PFSK-1 (cell line): Measurements from ENCODE around the gene TMEM62.

Experiments
- POLR2AphosphoS5 ChIP-seq: IDR thresholded peaks from 2 replicates; pipeline ENCODE4 v1.6.1; 2012; ENCODE audit warnings: low read depth, mild to moderate bottlenecking, control low read depth, low read length, moderate library complexity
- SIN3A ChIP-seq: IDR thresholded peaks from 2 replicates; pipeline ENCODE4 v1.6.1; 2012; ENCODE audit warnings: mild to moderate bottlenecking, low read length, moderate library complexity, borderline replicate concordance; ENCODE audit not compliant: insufficient read depth
- TAF1 ChIP-seq: IDR thresholded peaks from 2 replicates; pipeline ENCODE4 v1.6.1; 2012; ENCODE audit warnings: low read length, control low read depth, borderline replicate concordance; ENCODE audit not compliant: insufficient read depth
- TF ChIP-seq, protein P1 (sequence below), 2 experiments: IDR thresholded peaks; 2 replicates each; pipeline versions ENCODE4 v1.6.1 to v1.8.0; 2011 to 2012; ENCODE audit warnings: low read depth in 2 of 2, low read length in 2 of 2, control low read depth in 1 of 2, inconsistent platforms in 1 of 2, mild to moderate bottlenecking in 1 of 2, moderate library complexity in 1 of 2; ENCODE audit not compliant: insufficient read depth in 1 of 2

DNA sequence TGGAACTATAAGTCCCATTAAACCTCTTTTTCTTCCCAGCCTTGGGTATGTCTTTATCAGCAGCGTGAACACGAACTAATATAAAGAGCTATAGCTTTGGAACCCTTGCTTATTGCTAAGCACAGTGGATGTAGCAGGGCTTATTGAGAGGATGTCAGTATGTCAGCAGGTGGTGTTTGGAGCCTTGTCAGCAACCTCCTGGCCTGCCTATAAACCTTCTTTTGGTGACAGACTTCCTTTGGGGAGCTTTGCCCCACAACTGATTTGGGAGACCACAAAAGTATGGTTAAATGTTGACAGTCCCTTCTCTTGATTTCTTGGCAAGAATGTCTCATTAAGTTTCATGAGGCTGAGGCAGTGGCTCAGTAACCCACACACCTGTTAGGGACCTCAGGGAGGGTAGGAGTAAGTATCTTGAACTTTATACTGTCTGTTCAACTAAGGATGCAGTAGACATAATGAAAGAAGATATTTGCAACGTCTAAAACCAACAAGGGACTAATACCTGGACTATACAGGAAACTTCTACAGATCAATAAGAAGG is 66.6 kb downstream of the TMEM62 start:
- TF ChIP-seq SIN3A (no peak), POLR2AphosphoS5 (no peak), TAF1 (no peak)
- TF ChIP-seq, protein P1, sequence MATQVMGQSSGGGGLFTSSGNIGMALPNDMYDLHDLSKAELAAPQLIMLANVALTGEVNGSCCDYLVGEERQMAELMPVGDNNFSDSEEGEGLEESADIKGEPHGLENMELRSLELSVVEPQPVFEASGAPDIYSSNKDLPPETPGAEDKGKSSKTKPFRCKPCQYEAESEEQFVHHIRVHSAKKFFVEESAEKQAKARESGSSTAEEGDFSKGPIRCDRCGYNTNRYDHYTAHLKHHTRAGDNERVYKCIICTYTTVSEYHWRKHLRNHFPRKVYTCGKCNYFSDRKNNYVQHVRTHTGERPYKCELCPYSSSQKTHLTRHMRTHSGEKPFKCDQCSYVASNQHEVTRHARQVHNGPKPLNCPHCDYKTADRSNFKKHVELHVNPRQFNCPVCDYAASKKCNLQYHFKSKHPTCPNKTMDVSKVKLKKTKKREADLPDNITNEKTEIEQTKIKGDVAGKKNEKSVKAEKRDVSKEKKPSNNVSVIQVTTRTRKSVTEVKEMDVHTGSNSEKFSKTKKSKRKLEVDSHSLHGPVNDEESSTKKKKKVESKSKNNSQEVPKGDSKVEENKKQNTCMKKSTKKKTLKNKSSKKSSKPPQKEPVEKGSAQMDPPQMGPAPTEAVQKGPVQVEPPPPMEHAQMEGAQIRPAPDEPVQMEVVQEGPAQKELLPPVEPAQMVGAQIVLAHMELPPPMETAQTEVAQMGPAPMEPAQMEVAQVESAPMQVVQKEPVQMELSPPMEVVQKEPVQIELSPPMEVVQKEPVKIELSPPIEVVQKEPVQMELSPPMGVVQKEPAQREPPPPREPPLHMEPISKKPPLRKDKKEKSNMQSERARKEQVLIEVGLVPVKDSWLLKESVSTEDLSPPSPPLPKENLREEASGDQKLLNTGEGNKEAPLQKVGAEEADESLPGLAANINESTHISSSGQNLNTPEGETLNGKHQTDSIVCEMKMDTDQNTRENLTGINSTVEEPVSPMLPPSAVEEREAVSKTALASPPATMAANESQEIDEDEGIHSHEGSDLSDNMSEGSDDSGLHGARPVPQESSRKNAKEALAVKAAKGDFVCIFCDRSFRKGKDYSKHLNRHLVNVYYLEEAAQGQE (IDR thresholded peaks at IDR 0.05; ENCODE audit: insufficient read depth in 1 of 2, low read depth in 2 of 2, low read length in 2 of 2), result no peak
